ENCODE measurements around the gene SLC22A8. TPM values are rescaled to one million over a fixed set of nuclear protein-coding genes. Genes with fewer than 3 reads are reported as not detected.

The SLC22A8 gene
- total RNA-seq, 1 experiment from 2014 or later = not detected

DNA sequence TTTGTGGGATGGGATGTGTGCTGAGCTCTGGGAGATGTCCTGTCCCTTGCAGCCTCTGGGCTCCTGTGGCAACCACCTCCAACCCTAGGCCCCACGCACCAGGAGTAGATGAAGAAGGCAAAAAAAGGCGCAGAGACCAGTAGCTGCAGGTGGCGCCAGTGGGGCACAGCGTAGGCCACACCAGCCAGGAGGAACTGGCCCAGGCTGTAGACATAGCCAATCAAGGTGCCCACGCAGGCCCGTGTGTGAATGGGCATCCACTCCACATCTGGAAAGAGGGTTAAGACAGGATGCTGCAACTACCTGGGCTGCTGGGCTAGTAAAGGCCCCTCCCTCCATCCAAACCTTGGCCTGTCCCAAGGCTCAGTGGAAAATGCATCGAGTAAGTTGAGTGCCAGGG, 33.9 kb downstream of the SLC22A8 start:
- POLR2A ChIA-PET = no interaction called here
- TF ChIP-seq, protein P1, sequence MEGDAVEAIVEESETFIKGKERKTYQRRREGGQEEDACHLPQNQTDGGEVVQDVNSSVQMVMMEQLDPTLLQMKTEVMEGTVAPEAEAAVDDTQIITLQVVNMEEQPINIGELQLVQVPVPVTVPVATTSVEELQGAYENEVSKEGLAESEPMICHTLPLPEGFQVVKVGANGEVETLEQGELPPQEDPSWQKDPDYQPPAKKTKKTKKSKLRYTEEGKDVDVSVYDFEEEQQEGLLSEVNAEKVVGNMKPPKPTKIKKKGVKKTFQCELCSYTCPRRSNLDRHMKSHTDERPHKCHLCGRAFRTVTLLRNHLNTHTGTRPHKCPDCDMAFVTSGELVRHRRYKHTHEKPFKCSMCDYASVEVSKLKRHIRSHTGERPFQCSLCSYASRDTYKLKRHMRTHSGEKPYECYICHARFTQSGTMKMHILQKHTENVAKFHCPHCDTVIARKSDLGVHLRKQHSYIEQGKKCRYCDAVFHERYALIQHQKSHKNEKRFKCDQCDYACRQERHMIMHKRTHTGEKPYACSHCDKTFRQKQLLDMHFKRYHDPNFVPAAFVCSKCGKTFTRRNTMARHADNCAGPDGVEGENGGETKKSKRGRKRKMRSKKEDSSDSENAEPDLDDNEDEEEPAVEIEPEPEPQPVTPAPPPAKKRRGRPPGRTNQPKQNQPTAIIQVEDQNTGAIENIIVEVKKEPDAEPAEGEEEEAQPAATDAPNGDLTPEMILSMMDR (IDR thresholded peaks at IDR 0.05; ENCODE audit: insufficient read depth in 1 of 2, low read depth in 1 of 2, low read length in 1 of 2, severe bottlenecking in 1 of 2, unreplicated experiment in 1 of 2) = no peak
- H3K4me3 ChIP-seq (ENCODE audit: low read depth, low read length) = no peak overlapping the region

DNA sequence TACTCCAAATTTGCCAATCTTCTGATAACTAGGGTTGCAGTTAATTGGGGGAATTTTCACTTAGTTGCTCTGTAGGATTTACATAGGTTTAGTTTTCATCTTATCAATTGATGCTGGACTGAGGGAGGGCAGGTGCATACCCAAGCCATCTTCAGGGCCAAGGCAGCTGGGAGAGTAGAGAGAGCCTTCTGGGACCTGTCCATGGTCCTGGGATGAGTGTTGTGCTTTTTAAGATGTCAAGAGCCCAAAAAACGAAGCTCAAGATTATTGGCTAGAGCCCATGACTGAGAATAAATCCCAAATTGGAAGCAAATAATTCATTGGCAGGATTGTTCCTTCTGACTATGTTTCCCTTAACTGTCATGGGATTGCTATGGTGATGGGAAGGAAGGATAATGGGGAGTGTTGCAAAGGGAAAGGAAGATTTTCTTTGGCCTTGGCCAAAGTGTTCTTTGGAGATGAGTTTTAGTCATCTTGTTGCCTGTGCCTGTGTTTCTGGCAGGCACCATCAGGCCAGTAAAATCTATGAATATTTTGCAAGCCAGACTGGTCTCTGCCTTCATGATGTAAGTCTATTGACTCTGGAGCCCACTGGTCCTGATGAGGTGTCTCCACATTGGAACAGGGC, 35.4 kb downstream of the SLC22A8 start:
- POLR2A ChIA-PET = no interaction called here
- H3K9me3 Mint-ChIP-seq (ENCODE audit: unreplicated experiment) = no peaks in the 10 kb centered on the region
- H3K27me3 Mint-ChIP-seq (ENCODE audit: insufficient read depth, unreplicated experiment) = peaks cover 5% of the 10 kb centered on the region
- peak in 1 of 2 experiments; percentile 39 for DNase-seq
- H3K36me3 ChIP-seq (ENCODE audit: control insufficient read depth, insufficient read depth, low read length) = no peaks in the 10 kb centered on the region
- H3K4me1 ChIP-seq = no peaks in the 10 kb centered on the region
- intact Hi-C loops (cut with micrococcal nuclease; ENCODE audit: unreplicated experiment) = no loop called here
- H3K27me3 ChIP-seq (replicated peaks; ENCODE audit: control insufficient read depth, insufficient read depth, low read length) = no peaks in the 10 kb centered on the region; the same call in 1 of the 2 replicates
- no TSS peak for BruUV-seq (replicated peaks)
- H3K4me1 Mint-ChIP-seq (ENCODE audit: low read depth, unreplicated experiment) = no peaks in the 10 kb centered on the region
- no peaks in the 10 kb centered on the region for H3K9me3 ChIP-seq
- TF ChIP-seq, protein P1 (IDR thresholded peaks at IDR 0.05; ENCODE audit: insufficient read depth in 1 of 2, low read depth in 1 of 2, low read length in 1 of 2, severe bottlenecking in 1 of 2, unreplicated experiment in 1 of 2) = no peak
- H3K4me3 ChIP-seq (ENCODE audit: low read depth, low read length) = no peak overlapping the region
- CTCF ChIA-PET = no interaction called here
- no peak overlapping the region for H3K27ac Mint-ChIP-seq (ENCODE audit: unreplicated experiment)
- no peak overlapping the region for H3K4me3 Mint-ChIP-seq (ENCODE audit: unreplicated experiment)
- H3K36me3 Mint-ChIP-seq (ENCODE audit: insufficient read depth, unreplicated experiment) = no peaks in the 10 kb centered on the region

More for the DNA sequence above, 33.9 kb downstream of the SLC22A8 start:
- H3K36me3 Mint-ChIP-seq (ENCODE audit: insufficient read depth, unreplicated experiment) = no peaks in the 10 kb centered on the region
- no peak for DNase-seq
- CTCF ChIA-PET = no interaction called here
- no TSS peak for BruUV-seq (replicated peaks)
- H3K4me1 Mint-ChIP-seq (ENCODE audit: low read depth, unreplicated experiment) = no peaks in the 10 kb centered on the region
- H3K9me3 Mint-ChIP-seq (ENCODE audit: unreplicated experiment) = no peaks in the 10 kb centered on the region
- H3K9me3 ChIP-seq = no peaks in the 10 kb centered on the region
- no peak overlapping the region for H3K27ac Mint-ChIP-seq (ENCODE audit: unreplicated experiment)
- no peaks in the 10 kb centered on the region; the same call in 1 of the 2 replicates for H3K27me3 ChIP-seq (replicated peaks; ENCODE audit: control insufficient read depth, insufficient read depth, low read length)
- H3K36me3 ChIP-seq (ENCODE audit: control insufficient read depth, insufficient read depth, low read length) = no peaks in the 10 kb centered on the region
- H3K27me3 Mint-ChIP-seq (ENCODE audit: insufficient read depth, unreplicated experiment) = peaks cover 5% of the 10 kb centered on the region
- H3K4me3 Mint-ChIP-seq (ENCODE audit: unreplicated experiment) = no peak overlapping the region
- H3K4me1 ChIP-seq = no peaks in the 10 kb centered on the region
- intact Hi-C loops (cut with micrococcal nuclease; ENCODE audit: unreplicated experiment) = no loop called here

DNA sequence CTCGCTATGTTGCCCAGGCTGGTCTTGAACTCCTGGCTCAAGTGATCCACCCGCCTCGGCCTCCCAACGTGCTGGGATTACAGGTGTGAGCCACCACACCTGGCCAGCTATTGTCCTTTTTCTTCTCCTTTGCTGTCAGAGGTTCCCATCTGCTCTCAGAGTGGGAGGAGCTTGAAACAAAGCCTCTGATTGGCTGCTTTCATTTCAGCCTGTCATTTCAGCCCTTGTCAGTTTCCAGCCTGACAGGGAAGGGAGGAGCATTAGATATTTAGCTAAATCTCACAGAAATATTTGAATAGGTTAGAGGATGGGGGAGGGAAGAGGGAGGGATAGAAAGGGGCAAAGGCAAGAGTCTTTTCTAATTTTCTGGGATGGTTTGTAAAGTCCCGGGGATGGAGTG, 39.5 kb downstream of the SLC22A8 start:
- DNase-seq = no peak
- no peaks in the 10 kb centered on the region for H3K4me1 ChIP-seq
- Mint-ChIP-seq H3K4me3 (ENCODE audit: unreplicated experiment) (no peak overlapping the region), H3K4me1 (ENCODE audit: low read depth, unreplicated experiment) (no peaks in the 10 kb centered on the region), H3K27me3 (ENCODE audit: insufficient read depth, unreplicated experiment) (no peaks in the 10 kb centered on the region), H3K36me3 (ENCODE audit: insufficient read depth, unreplicated experiment) (no peaks in the 10 kb centered on the region), H3K9me3 (ENCODE audit: unreplicated experiment) (no peaks in the 10 kb centered on the region), H3K27ac (ENCODE audit: unreplicated experiment) (no peak overlapping the region)
- no peaks in the 10 kb centered on the region; the same call in 1 of the 2 replicates for H3K27me3 ChIP-seq (replicated peaks; ENCODE audit: control insufficient read depth, insufficient read depth, low read length)
- ChIA-PET POLR2A (no interaction called here), CTCF (interaction anchor here (0.7 to 4.0 kb wide), 5 partner anchors 11 to 78 kb away, joined by 4 to 32 read pairs (median 8); no protein-coding TSS in a partner anchor)
- H3K9me3 ChIP-seq = no peaks in the 10 kb centered on the region
- no peaks in the 10 kb centered on the region for H3K36me3 ChIP-seq (ENCODE audit: control insufficient read depth, insufficient read depth, low read length)
- no TSS peak for BruUV-seq (replicated peaks)
- intact Hi-C loops (cut with micrococcal nuclease; ENCODE audit: unreplicated experiment) = no loop called here
- H3K4me3 ChIP-seq (ENCODE audit: low read depth, low read length) = no peak overlapping the region
- TF ChIP-seq, protein P1 (IDR thresholded peaks at IDR 0.05; ENCODE audit: insufficient read depth in 1 of 2, low read depth in 1 of 2, low read length in 1 of 2, severe bottlenecking in 1 of 2, unreplicated experiment in 1 of 2) = no peak
